GM12874 (cell line): Measurements from ENCODE around the gene CSTB.
A peak's percentile ranks its signal among the peaks of the same experiment; 100 is the strongest.

Experiments
- CTCF ChIP-seq: IDR thresholded peaks from 2 replicates; pipeline ENCODE4 v1.5.1; 2011; ENCODE audit warnings: low read depth, mild to moderate bottlenecking, control low read depth, low read length, moderate library complexity; ENCODE audit not compliant: insufficient read depth

CSTB gene

DNA sequence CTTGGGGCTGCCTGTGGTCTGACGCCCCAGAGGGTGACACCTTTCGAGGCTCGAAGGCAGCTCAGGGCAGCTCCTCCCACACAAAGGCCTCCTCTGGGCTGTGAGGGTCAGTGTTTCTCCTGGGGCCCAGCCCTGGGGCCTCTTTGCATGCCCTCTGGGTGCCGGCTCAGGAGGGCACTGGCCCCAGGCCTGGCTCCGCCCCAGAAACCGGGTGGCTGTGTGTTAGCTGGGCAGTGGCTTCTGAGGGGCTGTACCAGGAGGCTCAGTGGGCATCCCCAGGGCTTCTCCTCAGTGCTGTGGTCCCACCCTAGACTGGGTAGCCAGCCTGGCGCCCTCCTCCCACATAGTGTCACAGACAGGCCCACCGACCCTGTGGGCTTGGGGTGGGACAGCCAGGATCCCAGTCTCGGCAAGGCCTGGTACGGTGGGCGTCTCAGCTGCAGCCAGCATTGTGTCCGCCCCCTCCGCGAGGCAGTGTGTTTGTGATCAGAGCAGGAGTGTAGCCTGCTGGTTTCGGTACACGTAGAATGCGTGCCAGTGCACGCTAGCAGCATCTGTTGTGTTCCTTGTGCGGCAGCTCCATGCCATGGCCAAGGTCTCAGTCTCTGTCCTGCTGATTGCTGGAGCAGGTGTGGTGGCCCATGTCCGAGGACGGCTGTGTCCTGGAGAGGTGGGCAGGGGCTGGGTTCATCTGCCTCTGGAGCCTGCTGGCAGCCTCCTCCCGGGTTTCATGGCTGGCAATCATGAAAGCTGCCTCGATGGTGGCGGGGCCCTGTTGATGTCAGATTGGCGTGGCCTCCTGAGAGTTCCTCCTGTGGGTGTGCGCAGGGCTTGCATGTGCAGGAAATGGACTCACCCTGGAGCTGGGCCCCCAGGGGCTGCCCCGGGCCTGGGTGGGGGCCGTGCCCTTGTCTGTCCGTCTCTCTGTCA lies 41.3 kb upstream of the CSTB start:
- no peak for TF ChIP-seq CTCF

DNA sequence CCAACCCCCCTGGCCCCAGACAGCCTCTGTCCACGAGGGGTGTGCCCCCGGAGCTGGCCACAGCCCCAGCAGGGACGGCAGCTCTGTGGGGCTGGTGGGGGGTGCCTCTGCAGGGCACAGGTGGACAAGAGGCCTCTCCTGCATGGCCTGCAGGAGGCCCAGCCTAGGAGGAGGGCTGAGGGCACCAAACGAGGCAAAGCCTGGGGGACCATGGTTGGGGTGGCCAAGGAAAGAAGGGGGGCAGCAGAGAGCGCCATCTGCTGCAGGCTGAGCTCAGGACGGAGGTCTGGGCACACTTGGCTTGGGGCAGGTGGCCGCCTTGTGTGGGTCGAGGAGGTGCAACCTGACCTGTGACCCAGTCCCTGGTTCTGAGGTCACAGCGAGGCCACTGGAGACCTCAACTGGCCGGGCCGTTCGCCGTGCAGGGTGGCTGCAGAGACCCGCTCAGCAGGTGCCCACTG lies 40.5 kb upstream of the CSTB start:
- TF ChIP-seq CTCF: peak; percentile 20; the same call in 1 of the 2 replicates

DNA sequence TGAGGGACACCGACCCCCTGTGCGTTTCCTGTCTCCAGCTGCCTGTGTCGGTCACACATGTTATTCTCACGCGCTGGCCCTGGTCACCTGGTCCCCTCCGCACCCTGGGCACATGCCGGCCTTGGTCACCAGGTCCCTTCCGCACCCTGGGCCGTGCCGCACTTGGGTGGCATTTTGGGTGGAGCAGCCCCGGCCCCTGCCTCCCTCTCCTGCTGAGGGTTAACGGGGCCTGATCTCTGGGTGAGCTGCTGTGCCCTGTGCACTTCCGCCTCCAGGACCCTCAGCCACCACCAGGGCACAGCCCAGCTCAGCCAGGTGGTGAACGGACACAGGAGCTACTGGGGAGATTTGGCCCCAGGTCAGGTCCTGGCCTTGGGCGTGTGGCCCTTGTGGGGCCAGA lies 39.9 kb upstream of the CSTB start:
- no peak for TF ChIP-seq CTCF

DNA sequence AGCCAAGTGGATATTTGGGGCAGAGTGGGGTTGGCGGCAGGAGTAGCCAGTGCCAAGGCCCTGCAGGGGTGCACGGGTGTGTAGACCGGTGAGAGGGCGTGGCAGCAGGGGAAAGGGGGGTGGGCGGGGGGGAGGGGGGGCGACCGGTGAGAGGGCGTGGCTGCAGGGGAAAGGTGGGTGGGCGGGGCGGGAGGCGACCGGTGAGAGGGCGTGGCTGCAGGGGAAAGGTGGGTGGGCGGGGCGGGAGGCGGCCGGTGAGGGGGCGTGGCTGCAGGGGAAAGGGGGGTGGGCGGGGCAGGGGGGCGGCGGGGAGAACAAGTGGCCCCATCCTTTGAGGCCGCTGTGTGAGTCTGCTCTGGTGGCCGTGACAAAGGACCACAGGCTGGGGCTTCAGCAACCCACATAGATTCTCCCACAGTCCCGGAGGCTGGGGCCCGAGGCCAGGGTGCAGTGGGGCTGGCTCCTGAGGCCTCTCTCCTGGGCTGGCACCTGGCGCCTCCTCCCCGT lies 39.1 kb upstream of the CSTB start:
- no peak for TF ChIP-seq CTCF

DNA sequence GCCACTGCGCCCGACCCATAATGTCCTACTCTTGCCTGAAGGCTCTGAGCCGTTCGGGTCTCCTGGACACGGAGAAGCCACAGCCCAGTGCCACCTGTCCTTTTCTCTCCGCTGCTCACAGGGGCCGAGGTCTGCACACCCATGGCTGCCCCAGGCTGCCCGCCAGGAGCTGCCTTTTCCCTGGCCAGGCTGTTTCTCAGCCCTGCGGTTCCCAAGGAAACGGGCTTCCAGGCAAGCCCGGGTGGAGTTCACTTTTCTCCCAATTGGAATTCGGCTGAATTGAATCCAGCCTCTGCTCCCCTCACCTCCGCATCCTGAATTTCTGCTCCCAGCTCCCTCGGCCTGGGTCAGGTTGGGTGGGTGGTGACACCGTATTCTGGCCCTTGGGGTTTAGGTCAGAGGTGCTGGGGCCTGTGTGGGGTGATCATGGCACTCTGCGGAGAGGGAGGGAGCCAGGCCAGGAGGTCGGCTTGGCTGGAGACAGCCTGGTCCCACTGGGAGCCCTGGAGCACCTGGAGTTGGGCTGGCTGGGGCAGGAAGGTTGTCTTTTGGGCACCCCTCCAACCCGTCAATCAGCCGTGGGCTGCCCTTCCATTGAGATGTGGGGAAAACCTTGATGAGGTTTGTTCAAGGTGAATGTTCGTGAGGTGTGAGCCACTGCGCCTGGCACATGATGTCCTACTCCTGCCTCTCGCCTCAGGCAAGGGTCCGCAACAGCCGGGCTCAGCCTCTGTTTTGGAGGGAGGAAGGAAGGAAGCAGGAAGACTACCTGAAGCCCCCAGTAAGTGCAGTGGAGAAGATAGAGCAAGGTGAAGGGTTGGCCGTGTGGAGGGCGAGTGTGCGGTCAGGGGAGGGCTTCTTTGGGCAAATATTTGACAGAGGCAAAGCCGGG lies 38.4 kb upstream of the CSTB start:
- no peak for TF ChIP-seq CTCF

DNA sequence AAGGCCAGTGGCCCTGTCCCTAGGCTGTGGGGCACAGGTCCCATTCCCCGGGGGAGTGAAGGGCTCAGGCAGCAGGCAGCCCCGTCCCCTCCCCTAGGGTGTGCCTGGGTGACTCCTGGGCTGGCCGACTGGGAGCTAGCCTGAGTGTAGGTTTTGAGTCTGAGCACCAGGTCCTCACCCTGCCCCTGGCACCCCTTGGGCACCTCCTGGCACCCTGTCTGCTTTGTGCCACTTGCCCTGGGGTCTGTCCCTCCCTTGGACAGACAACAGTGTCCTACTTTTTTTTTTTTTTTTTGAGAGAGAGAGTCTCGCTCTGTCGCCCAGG lies 37.5 kb upstream of the CSTB start:
- TF ChIP-seq CTCF: no peak

DNA sequence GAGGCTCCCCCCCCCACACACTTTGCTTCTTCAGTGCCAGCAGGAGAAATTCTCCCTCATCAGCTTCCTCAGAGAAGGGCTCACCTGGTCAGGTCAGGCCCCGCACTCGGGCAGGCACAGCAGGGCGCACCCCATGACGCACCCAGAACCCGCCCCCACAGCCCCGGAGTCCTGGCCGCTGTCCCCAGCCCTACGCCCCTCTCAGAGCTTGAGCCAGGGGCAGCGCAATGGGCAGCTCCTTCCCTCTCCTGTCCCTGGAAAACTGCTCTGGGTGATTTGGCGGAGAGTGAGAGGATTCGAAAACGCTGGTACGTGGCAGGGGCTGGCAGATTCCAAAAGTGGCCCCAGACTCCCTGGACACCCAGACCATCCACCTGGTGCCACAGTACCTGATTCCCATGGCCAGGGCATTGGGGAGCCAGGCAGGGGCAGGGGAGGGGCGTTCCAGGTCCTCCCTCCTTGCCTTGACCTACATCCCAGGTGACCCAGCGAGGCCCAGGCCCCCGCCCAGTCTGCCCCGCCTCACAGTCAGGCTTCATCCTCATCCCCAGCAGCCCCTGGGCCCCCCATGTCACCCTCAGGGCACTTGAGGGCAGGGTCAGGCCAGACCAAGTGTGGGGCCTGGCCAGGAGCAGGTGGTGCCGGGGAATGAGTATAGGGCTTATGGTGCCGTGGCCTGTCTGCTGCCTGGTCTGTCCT lies 37.0 kb upstream of the CSTB start:
- no peak for TF ChIP-seq CTCF
